H1 (cell line): ENCODE data around the gene AFF4. TPM values are rescaled to one million over a fixed set of nuclear protein-coding genes. Genes with fewer than 3 reads are reported as not detected.
A peak's percentile ranks its signal among the peaks of the same experiment; 100 is the strongest.

Experiments
- ASH2L ChIP-seq: fragments of 200-600, 300-600 bp; sonication (generic); IDR thresholded peaks from one replicate; pipeline ENCODE4 v1.7.1; 2017; ENCODE audit warnings: low read length
- BACH1 ChIP-seq: IDR thresholded peaks from 2 replicates; pipeline ENCODE4 v1.6.1; 2012; ENCODE audit warnings: low read length, improper control_type of control experiment
- BRCA1 ChIP-seq: IDR thresholded peaks from 2 replicates; pipeline ENCODE4 v1.6.1; 2012; ENCODE audit warnings: low read depth, low read length, improper control_type of control experiment
- CBX5 ChIP-seq: fragments of 300-800, 300-1000 bp; sonication (generic); IDR thresholded peaks from 2 replicates; pipeline ENCODE4 v1.7.1; 2016; ENCODE audit warnings: antibody characterized with exemption, low read length, low read depth
- CEBPB ChIP-seq: IDR thresholded peaks from 2 replicates; pipeline ENCODE4 v1.6.1; 2012; ENCODE audit warnings: low read depth, low read length
- CHD1 ChIP-seq: IDR thresholded peaks from 2 replicates; pipeline ENCODE4 v1.6.1; 2012; ENCODE audit warnings: low read depth, low read length, improper control_type of control experiment
- CREB1 ChIP-seq: IDR thresholded peaks from 2 replicates; pipeline ENCODE4 v1.6.1; 2012; ENCODE audit warnings: inconsistent platforms
- EP300 ChIP-seq, 2 experiments: IDR thresholded peaks; 1 replicate in 1 of 2; 2 replicates in 1 of 2; pipeline ENCODE4 v1.6.1; 2011 to 2012; ENCODE audit warnings: low read depth in 2 of 2, low read length in 2 of 2, mild to moderate bottlenecking in 2 of 2, borderline replicate concordance in 1 of 2, inconsistent platforms in 1 of 2, moderate library complexity in 1 of 2
- FOSL1 ChIP-seq: IDR thresholded peaks from 2 replicates; pipeline ENCODE4 v1.6.1; 2011; ENCODE audit warnings: mild to moderate bottlenecking, low read depth, low read length, moderate library complexity; ENCODE audit not compliant: insufficient read depth
- GABPA ChIP-seq: IDR thresholded peaks from 2 replicates; pipeline ENCODE4 v1.6.1; 2011; ENCODE audit warnings: mild to moderate bottlenecking, low read length, moderate library complexity, borderline replicate concordance; ENCODE audit not compliant: insufficient read depth
- HDAC6 ChIP-seq: IDR thresholded peaks from one replicate; pipeline ENCODE4 v1.7.1; 2012; ENCODE audit warnings: low read depth, mild to moderate bottlenecking, inconsistent platforms, low read length, moderate library complexity
- KDM4A ChIP-seq: IDR thresholded peaks from one replicate; pipeline ENCODE4 v1.7.1; 2012; ENCODE audit warnings: low read depth, mild to moderate bottlenecking, moderate library complexity, low read length, inconsistent platforms; ENCODE audit not compliant: severe bottlenecking
- MAFK ChIP-seq: IDR thresholded peaks from 2 replicates; pipeline ENCODE4 v1.6.1; 2012; ENCODE audit warnings: low read depth, mild to moderate bottlenecking, improper control_type of control experiment, low read length
- PHF8 ChIP-seq: fragments of 200-600 bp; sonication (generic); conservative IDR thresholded peaks from 2 replicates; pipeline ENCODE4 v1.7.1; 2012; ENCODE audit warnings: low read depth, mild to moderate bottlenecking, inconsistent platforms, low read length, moderate library complexity
- POLR2AphosphoS5 ChIP-seq: IDR thresholded peaks from 2 replicates; pipeline ENCODE4 v1.6.1; 2011; ENCODE audit warnings: low read depth, low read length
- POU5F1 ChIP-seq: IDR thresholded peaks from 2 replicates; pipeline ENCODE4 v1.6.1; 2011; ENCODE audit warnings: low read depth, mild to moderate bottlenecking, low read length, moderate library complexity
- RBBP5 ChIP-seq: IDR thresholded peaks from 2 replicates; pipeline ENCODE4 v1.7.1; 2012; ENCODE audit warnings: low read depth, mild to moderate bottlenecking, inconsistent platforms, low read length, moderate library complexity, borderline replicate concordance
- RNF2 ChIP-seq: fragments of 200-900, 300-1000 bp; sonication (generic); IDR thresholded peaks from 2 replicates; pipeline ENCODE4 v1.7.1; 2016; ENCODE audit warnings: borderline replicate concordance, low read depth, mild to moderate bottlenecking, antibody characterized with exemption, low read length; ENCODE audit not compliant: poor library complexity, severe bottlenecking; ENCODE audit errors: missing control alignments
- RXRA ChIP-seq: IDR thresholded peaks from 2 replicates; pipeline ENCODE4 v1.6.1; 2011; ENCODE audit warnings: low read depth, mild to moderate bottlenecking, low read length, moderate library complexity; ENCODE audit not compliant: insufficient read depth
- SIN3A ChIP-seq, 2 experiments: IDR thresholded peaks in 1 of 2; conservative IDR thresholded peaks in 1 of 2; 2 replicates each; pipeline ENCODE4 v1.6.1; 2011 to 2012; ENCODE audit warnings: low read length in 2 of 2, improper control_type of control experiment in 1 of 2, low read depth in 1 of 2, mild to moderate bottlenecking in 1 of 2
- SIX5 ChIP-seq: IDR thresholded peaks from 2 replicates; pipeline ENCODE4 v1.6.1; 2011; ENCODE audit warnings: mild to moderate bottlenecking, low read depth, low read length
- SP1 ChIP-seq: IDR thresholded peaks from 2 replicates; pipeline ENCODE4 v1.6.1; 2011; ENCODE audit warnings: low read depth, low read length
- SUZ12 ChIP-seq: fragments of 200-600 bp; sonication (generic); IDR thresholded peaks from 2 replicates; pipeline ENCODE4 v1.6.1; 2012; ENCODE audit warnings: mild to moderate bottlenecking, inconsistent platforms, low read length, moderate library complexity, mixed read lengths
- TBP ChIP-seq: IDR thresholded peaks from 2 replicates; pipeline ENCODE4 v1.6.1; 2011; ENCODE audit warnings: low read depth, low read length, improper control_type of control experiment
- polyA plus RNA-seq, 7 experiments: library from polyadenylated mRNA; depleted of rRNA in 3 of 7; stranded (reverse) in 5 of 7; unstranded in 2 of 7; fragments of >200 nt in 5 of 7; fragments of 200-250 nt in 2 of 7; gene quantifications; 1 replicate in 5 of 7; 2 replicates in 1 of 7; 4 replicates in 1 of 7; pipeline versions ENCODE4 v1.2.1 to v1.2.3, GENCODE V29; 2011 to 2013; ENCODE audit warnings: missing spikeins in 2 of 7, mixed read lengths in 2 of 7
- total RNA-seq: library from RNA; stranded (reverse); fragmentation: NEBNext Ultra II Directional; extraction: Animal tissue kit (Norgen Biotek cat#: 25700); gene quantifications from 2 replicates; pipeline ENCODE4 v1.2.1, GENCODE V29; 2021

The AFF4 gene
- total and polyA plus RNA-seq, 2 of the 8 experiments (the other 6 are each of a cell fraction or from before 2014, with no cell fraction given) = 12.0 to 61.4 TPM

DNA sequence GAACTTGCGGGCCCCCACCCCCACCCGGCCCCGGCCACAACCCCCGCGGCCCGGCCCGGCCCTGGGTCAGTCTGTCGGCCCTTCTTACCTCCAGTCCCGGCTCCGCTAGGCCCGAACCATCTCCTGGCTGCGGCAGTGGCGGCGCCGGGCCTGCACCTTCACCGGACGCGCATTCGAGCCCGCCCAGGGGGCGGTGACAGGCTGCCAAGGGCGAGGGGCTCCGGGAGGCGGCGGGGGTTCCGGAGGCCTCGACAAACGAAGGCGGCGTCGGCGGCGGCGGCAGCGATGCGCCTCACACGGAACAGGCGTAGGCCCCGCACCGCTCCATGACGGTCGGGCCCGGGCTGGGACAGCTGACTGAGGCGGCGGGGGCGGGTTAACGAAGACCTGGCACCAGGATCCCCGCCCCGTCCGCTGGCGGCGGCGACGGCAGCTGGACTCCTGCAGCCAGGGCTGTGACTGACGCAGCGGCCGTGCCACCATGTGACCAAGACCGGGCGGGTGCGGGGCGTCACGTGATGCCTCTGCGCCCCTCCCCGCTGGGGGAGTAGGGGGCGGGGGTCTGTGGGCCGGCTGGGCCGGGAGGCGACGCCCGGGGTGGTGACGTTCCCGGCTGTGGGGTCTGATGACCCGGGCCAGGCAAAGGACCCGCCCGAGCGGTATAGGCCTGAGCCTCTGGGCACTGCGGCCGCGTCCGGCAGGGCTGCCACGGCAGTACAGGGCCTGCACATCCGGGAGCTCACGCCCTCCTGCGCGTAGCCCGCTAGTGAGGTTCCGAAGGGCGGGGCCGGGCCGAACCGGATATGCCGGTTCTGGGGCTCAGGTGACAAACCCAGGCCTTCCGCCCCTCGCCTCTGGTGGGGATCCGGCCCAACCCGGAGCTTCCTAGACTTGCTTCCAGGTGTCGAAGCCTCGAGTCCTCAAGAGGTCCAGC is at the start of gene AFF4 (continued):
- TF ChIP-seq RBBP5 (peak; percentile 76; the same call in 1 of the 2 replicates), CEBPB (no peak), CHD1 (no peak), BACH1 (no peak), SIX5 (no peak), POU5F1 (no peak), SP1 (no peak), TBP (peak; percentile 86), RXRA (no peak), SIN3A (conservative IDR thresholded peaks at IDR 0.05 in 1 of 2, IDR thresholded peaks at IDR 0.05 in 1 of 2; ENCODE audit: low read depth in 1 of 2, low read length in 2 of 2) (peak; percentile 67 to 88), MAFK (no peak), PHF8 (peak; percentile 86), CBX5 (no peak), RNF2 (no peak), KDM4A (no peak), BRCA1 (no peak), CREB1 (peak; percentile 73; the same call in 1 of the 2 replicates), EP300 (IDR thresholded peaks at IDR 0.05; ENCODE audit: borderline replicate concordance in 1 of 2, low read depth in 2 of 2, low read length in 2 of 2) (peak; percentile 26 to 74; a peak in 2 of 3 replicates), GABPA (no peak), SUZ12 (no peak), POLR2AphosphoS5 (peak; percentile 93), HDAC6 (no peak), ASH2L (peak; percentile 76), FOSL1 (no peak)
